Testis (tissue), 3 donors: ENCODE data around the gene PTPRCAP. TPM values are rescaled to one million over a fixed set of nuclear protein-coding genes. Genes with fewer than 3 reads are reported as not detected.

ENCODE experiments used
- DNase-seq: peaks from one replicate; pipeline ENCODE4 v3.0.0-alpha.2; 2019
- H3K27ac ChIP-seq, 2 donors: fragments of 200-600 bp; sonication (generic); one replicate each; pipeline ENCODE4 v1.5.1; 2019
- H3K27me3 ChIP-seq: fragments of 200-600 bp; sonication (generic); one replicate; pipeline ENCODE4 v1.5.1; 2019
- H3K36me3 ChIP-seq: fragments of 200-600 bp; sonication (generic); one replicate; pipeline ENCODE4 v1.5.1; 2017; ENCODE audit warnings: low read depth; ENCODE audit errors: missing control alignments
- H3K4me1 ChIP-seq: fragments of 200-600 bp; sonication (generic); one replicate; pipeline ENCODE4 v1.5.1; 2019
- H3K4me3 ChIP-seq, 2 donors: fragments of 200-600 bp; sonication (generic); one replicate each; pipeline ENCODE4 v1.5.1; 2017 to 2019
- H3K9me3 ChIP-seq: fragments of 200-600 bp; sonication (generic); one replicate; pipeline ENCODE4 v1.5.1; 2017
- CTCF ChIP-seq, 3 experiments: fragments of 450-650 bp in 2 of 3; fragments of 200-600 bp in 1 of 3; sonication (generic) in 1 of 3; IDR thresholded peaks; one replicate each; pipeline ENCODE4 v1.5.1; 2016 to 2019; ENCODE audit warnings: antibody characterized with exemption in 3 of 3, mild to moderate bottlenecking in 2 of 3, moderate library complexity in 1 of 3
- POLR2A ChIP-seq: fragments of 450-650 bp; IDR thresholded peaks from one replicate; pipeline ENCODE4 v1.6.1; 2017; ENCODE audit warnings: antibody characterized with exemption, mild to moderate bottlenecking, moderate library complexity
- WGBS, 2 donors: methylation state at CpG; one replicate each; pipeline ENCODE4 v1.1.5; 2018; 5-methylcytosine and 5-hydroxymethylcytosine counted together
- intact Hi-C: fragments of 100-400 bp; cut with DNase I; formaldehyde crosslinking; loops from one replicate; pipeline ENCODE4 v1.15.1; 2023; ENCODE audit warnings: low total_unique reads
- polyA plus RNA-seq: library from polyadenylated mRNA; stranded (reverse); fragments of 350-450 nt; fragmentation: Illumina TruSeq; extraction: RNeasy Lipid Tissue Mini Kit (QIAGEN cat#74804); gene quantifications from one replicate; pipeline ENCODE4 v1.2.3, GENCODE V29; 2014; ENCODE audit warnings: low read depth, low replicate concordance; ENCODE audit not compliant: insufficient read depth
- total RNA-seq, 2 donors: library from RNA; depleted of rRNA; stranded (reverse); fragments of >200 nt; gene quantifications; one replicate each; pipeline ENCODE4 v1.2.3, GENCODE V29; 2016

PTPRCAP gene
- total and polyA plus RNA-seq, 3 donors from 2014 or later, result 3.1 to 5.6 (median 5.2) TPM

- H3K4me1 ChIP-seq, result peaks cover 5% of the 10 kb centered on the region
- no peaks in the 10 kb centered on the region for H3K36me3 ChIP-seq
- TF ChIP-seq CTCF (IDR thresholded peaks at IDR 0.05) (no peak), POLR2A (no peak)
- WGBS, 2 donors, result 82 to 91% methylated on average over 21 to 40 of the region's 41 CpGs
- H3K4me3 ChIP-seq, result no peak overlapping the region
- intact Hi-C loops, result no loop called here
- no peaks in the 10 kb centered on the region for H3K9me3 ChIP-seq
- H3K27me3 ChIP-seq, result no peaks in the 10 kb centered on the region
- no peak overlapping the region for H3K27ac ChIP-seq
- no peak for DNase-seq
Measured at GRCh38 chr11:67438158-67438902, 848 bp upstream of the PTPRCAP start.

- no peaks in the 10 kb centered on the region for H3K36me3 ChIP-seq
- 65 to 70% methylated on average over 2 to 3 of the region's 3 CpGs for WGBS, 2 donors
- H3K9me3 ChIP-seq, result no peaks in the 10 kb centered on the region
- H3K27me3 ChIP-seq, result no peaks in the 10 kb centered on the region
- TF ChIP-seq POLR2A (no peak), CTCF (IDR thresholded peaks at IDR 0.05) (no peak)
- no peak for DNase-seq
- peaks cover 5% of the 10 kb centered on the region for H3K4me1 ChIP-seq
- no peak overlapping the region for H3K4me3 ChIP-seq
- intact Hi-C loops, result no loop called here
- H3K27ac ChIP-seq, result no peak overlapping the region
Measured at GRCh38 chr11:67437809-67438157, 301 bp upstream of the PTPRCAP start.

DNA sequence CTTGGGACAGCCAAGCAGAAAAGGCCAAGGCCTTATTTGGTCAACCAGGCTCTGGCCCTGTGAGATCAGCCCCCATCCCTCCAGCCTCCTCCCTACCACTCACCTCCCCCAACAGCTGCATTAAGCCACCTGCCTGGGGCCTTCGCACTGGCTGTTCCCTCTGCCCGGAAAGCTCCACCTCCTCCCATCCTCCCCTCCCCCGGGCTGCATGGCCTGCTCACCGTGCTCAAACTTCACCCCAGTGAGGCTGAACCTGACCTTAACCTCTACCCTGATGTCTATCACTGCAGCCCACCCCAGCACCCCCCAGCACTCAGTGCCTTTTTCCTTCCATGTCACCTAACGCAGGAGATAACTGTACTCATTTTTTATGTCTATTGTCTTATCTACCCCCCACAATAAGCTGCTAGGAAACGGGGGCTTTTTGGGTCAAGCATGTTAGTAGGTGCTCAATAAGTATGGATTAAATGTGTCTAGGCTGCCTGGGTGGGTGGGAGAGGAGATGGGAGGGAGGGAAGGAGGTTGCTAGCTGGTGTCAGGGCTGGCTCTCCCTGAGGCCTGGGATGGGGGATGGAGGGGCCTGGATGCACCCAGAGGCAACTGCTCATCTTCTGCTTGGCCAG is 912 bp downstream of the PTPRCAP start:
- TF ChIP-seq POLR2A, result no peak
- no peak for TF ChIP-seq CTCF (IDR thresholded peaks at IDR 0.05)
- H3K4me1 ChIP-seq, result no peaks in the 10 kb centered on the region
- DNase-seq, result no peak

DNA sequence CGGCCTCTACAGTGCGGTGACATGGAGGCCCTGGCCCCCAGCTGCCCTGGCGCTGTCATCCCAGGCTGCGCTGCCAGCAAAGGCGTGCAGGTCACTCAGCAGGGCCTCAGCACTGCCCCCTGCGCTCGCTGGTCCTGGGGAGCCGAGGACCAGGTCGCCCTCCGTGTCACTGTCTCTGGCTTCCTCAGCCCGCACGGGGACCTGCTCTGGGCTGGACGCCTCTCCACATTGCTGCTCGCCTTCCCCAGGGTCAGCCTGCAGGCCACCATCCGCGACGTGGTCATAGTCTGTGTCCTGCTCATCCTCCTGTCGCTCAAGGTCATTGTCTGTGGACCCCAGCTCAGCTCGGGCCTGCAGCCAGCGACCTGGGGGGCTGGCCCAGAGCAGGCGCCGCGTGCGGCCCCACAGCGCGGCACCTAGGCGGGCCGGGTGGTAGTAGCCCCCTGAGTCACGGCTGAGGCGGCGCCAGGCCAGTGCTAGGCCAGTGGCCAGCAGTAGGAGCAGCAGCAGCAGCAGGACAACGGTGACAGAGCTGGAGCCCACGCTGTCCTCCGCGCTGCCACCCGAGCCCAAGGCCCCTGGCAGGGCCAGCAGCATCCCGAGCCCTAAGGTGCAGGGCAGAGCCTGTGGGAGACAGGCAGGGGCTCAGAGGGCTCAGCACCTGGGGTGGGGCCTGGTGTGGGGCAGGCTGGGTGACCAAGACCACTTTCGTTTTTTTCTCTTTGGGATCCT is 1.6 kb downstream of the PTPRCAP start:
- Histone ChIP-seq H3K27ac (no peak overlapping the region), H3K27me3 (no peaks in the 10 kb centered on the region), H3K4me3 (no peak overlapping the region), H3K4me1 (no peaks in the 10 kb centered on the region), H3K36me3 (no peaks in the 10 kb centered on the region), H3K9me3 (no peaks in the 10 kb centered on the region)
- intact Hi-C loops, result no loop called here
- no peak for DNase-seq
- 89 to 93% methylated on average over 11 to 38 of the region's 38 CpGs for WGBS, 2 donors
- TF ChIP-seq CTCF (IDR thresholded peaks at IDR 0.05) (no peak), POLR2A (no peak)

More for the DNA sequence above, 912 bp downstream of the PTPRCAP start:
- 64 to 65% methylated on average over 6 of the region's 6 CpGs for WGBS, 2 donors
- Histone ChIP-seq H3K27ac (no peak overlapping the region), H3K4me3 (no peak overlapping the region), H3K36me3 (no peaks in the 10 kb centered on the region), H3K9me3 (no peaks in the 10 kb centered on the region), H3K27me3 (no peaks in the 10 kb centered on the region)
- intact Hi-C loops, result no loop called here
